ENCODE results near the gene ZNF579. TPM values are rescaled to one million over a fixed set of nuclear protein-coding genes. Genes with fewer than 3 reads are reported as not detected.
A peak's percentile ranks its signal among the peaks of the same experiment; 100 is the strongest.

The ZNF579 gene
- total RNA-seq, result 10 to 100 TPM in 2 of 6 donors, 1 to 10 TPM in 4; 3.5 to 19.2 (median 8.4) TPM

GRCh38 chr19:55580628-55581144 is at the start of gene ZNF579:
ZNF579 (minus strand) TSS chr19:55580848; CDS start chr19:55579639, 1,209 bp downstream.
- ATAC-seq (ENCODE audit: low FRiP score in 2 of 2) (peak; percentile 93 to 94), DNase-seq (peak; percentile 76 to 89)
- Histone ChIP-seq H3K27me3 (peaks cover 0 to 3% (median 0%) of the 10 kb centered on the region in 4 donors), H3K4me3 (peak within 1 kb of the TSS; percentile 78 to 95 (median 90)), H3K36me3 (peaks cover 3 to 27% (median 17%) of the 10 kb centered on the region in 4 donors), H3K27ac (peak within 1 kb of the TSS; percentile 79 to 96 (median 94)), H3K4me1 (peaks cover 18 to 37% (median 22%) of the 10 kb centered on the region in 4 donors), H3K9me3 (no peaks in the 10 kb centered on the region)
- WGBS, 2 donors, result 0 to 4% methylated on average over 15 to 23 of the region's 24 CpGs
- TF ChIP-seq POLR2A (IDR thresholded peaks at IDR 0.05), result peak in 1 of 4 donors; percentile 18
- TF ChIP-seq POLR2AphosphoS5 (IDR thresholded peaks at IDR 0.05), result peak; percentile 38 to 63
- no peak for TF ChIP-seq CTCF (IDR thresholded peaks at IDR 0.05)

- H3K9me3 ChIP-seq, result no peaks in the 10 kb centered on the region
- ATAC-seq (ENCODE audit: low FRiP score in 2 of 2) (no peak), DNase-seq (no peak)
- no peaks in the 10 kb centered on the region for H3K27me3 ChIP-seq
- no peak overlapping the region for H3K27ac ChIP-seq
- peaks cover 7 to 19% (median 11%) of the 10 kb centered on the region in 4 donors for H3K4me1 ChIP-seq
- no peak for TF ChIP-seq POLR2A (IDR thresholded peaks at IDR 0.05)
- TF ChIP-seq EP300 (IDR thresholded peaks at IDR 0.05), result no peak
- TF ChIP-seq POLR2AphosphoS5 (IDR thresholded peaks at IDR 0.05), result no peak
- no peak for TF ChIP-seq CTCF (IDR thresholded peaks at IDR 0.05)
- 86 to 88% methylated on average over 11 of the region's 11 CpGs for WGBS, 2 donors
- H3K36me3 ChIP-seq, result peaks cover 0 to 12% (median 4%) of the 10 kb centered on the region in 4 donors
- H3K4me3 ChIP-seq, result no peak overlapping the region
Observed at GRCh38 chr19:55626350-55626749, 45.7 kb upstream of the ZNF579 start.

- peaks cover 0 to 19% (median 7%) of the 10 kb centered on the region in 4 donors for H3K36me3 ChIP-seq
- TF ChIP-seq EP300 (IDR thresholded peaks at IDR 0.05) (no peak), CTCF (IDR thresholded peaks at IDR 0.05) (no peak), POLR2AphosphoS5 (IDR thresholded peaks at IDR 0.05) (no peak), POLR2A (IDR thresholded peaks at IDR 0.05) (no peak)
- DNase-seq (no peak), ATAC-seq (ENCODE audit: low FRiP score in 2 of 2) (no peak)
- peak overlapping the region in 3 of 4 donors; percentile 96 to 98 (median 97) for H3K27ac ChIP-seq
- H3K27me3 ChIP-seq, result no peaks in the 10 kb centered on the region
- peaks cover 13 to 31% (median 19%) of the 10 kb centered on the region in 4 donors for H3K4me1 ChIP-seq
- WGBS, 2 donors, result 44 to 48% methylated on average over 11 of the region's 11 CpGs
- peak overlapping the region in 3 of 4 donors; percentile 47 to 58 (median 54) for H3K4me3 ChIP-seq
- H3K9me3 ChIP-seq, result no peaks in the 10 kb centered on the region
Observed at GRCh38 chr19:55625004-55625326, 44.3 kb upstream of the ZNF579 start.

GRCh38 chr19:55624109-55625003 is 43.7 kb upstream of the ZNF579 start, which contains the start of gene ZNF784:
ZNF784 (minus strand) TSS chr19:55624566; CDS start chr19:55624561, 5 bp downstream.
- H3K4me1 ChIP-seq, result peaks cover 18 to 31% (median 22%) of the 10 kb centered on the region in 4 donors
- peaks cover 0 to 19% (median 7%) of the 10 kb centered on the region in 4 donors for H3K36me3 ChIP-seq
- DNase-seq, result peak; percentile 94 to 97
- peak within 1 kb of the TSS; percentile 94 to 98 (median 96) for H3K27ac ChIP-seq
- H3K27me3 ChIP-seq, result no peaks in the 10 kb centered on the region
- TF ChIP-seq CTCF (IDR thresholded peaks at IDR 0.05), result no peak
- peak; percentile 57 to 77 for TF ChIP-seq POLR2AphosphoS5 (IDR thresholded peaks at IDR 0.05)
- TF ChIP-seq POLR2A (IDR thresholded peaks at IDR 0.05), result peak in 2 of 4 donors; percentile 8 to 73
- no peaks in the 10 kb centered on the region for H3K9me3 ChIP-seq
- peak within 1 kb of the TSS; percentile 32 to 58 (median 50) for H3K4me3 ChIP-seq
- ATAC-seq (ENCODE audit: low FRiP score in 2 of 2), result peak; percentile 98
- 0 to 1% methylated on average over 20 to 22 of the region's 56 CpGs for WGBS, 2 donors

All from upper lobe of left lung (tissue), 6 donors.